Hepatocyte (in vitro differentiated cells): ENCODE measurements around the gene HNRNPD. TPM values are rescaled to one million over a fixed set of nuclear protein-coding genes. Genes with fewer than 3 reads are reported as not detected.

ENCODE experiments used
- DNase-seq: peaks from one replicate; pipeline ENCODE4 v3.0.0-alpha.2; 2016; ENCODE audit warnings: low spot score
- H2AFZ ChIP-seq: fragments of 200-600 bp; sonication (generic); 2 replicates; pipeline ENCODE4 v1.6.0; 2016; ENCODE audit warnings: antibody characterized with exemption, mild to moderate bottlenecking
- H3K27ac ChIP-seq: fragments of 200-600 bp; sonication (generic); 2 replicates; pipeline ENCODE4 v1.5.1; 2016; ENCODE audit warnings: mild to moderate bottlenecking
- H3K27me3 ChIP-seq: fragments of 200-600 bp; sonication (generic); 2 replicates; pipeline ENCODE4 v1.6.1; 2016
- H3K36me3 ChIP-seq: fragments of 200-600 bp; sonication (generic); replicated peaks from 2 replicates; pipeline ENCODE4 v1.5.1; 2016; ENCODE audit warnings: low read depth; ENCODE audit not compliant: insufficient read depth
- H3K4me1 ChIP-seq: fragments of 200-600 bp; sonication (generic); 2 replicates; pipeline ENCODE4 v1.5.1; 2016; ENCODE audit warnings: mild to moderate bottlenecking, moderate library complexity; ENCODE audit not compliant: insufficient read depth
- H3K4me2 ChIP-seq: fragments of 200-600 bp; sonication (generic); 2 replicates; pipeline ENCODE4 v1.6.0; 2016
- H3K4me3 ChIP-seq: fragments of 200-600 bp; sonication (generic); 2 replicates; pipeline ENCODE4 v1.5.1; 2016; ENCODE audit warnings: mild to moderate bottlenecking
- H3K79me2 ChIP-seq: fragments of 200-600 bp; sonication (generic); 2 replicates; pipeline ENCODE4 v1.6.0; 2017; ENCODE audit warnings: mild to moderate bottlenecking
- H3K9me2 ChIP-seq: fragments of 200-600 bp; sonication (generic); replicated peaks from 2 replicates; pipeline ENCODE4 v1.6.0; 2017; ENCODE audit warnings: mild to moderate bottlenecking; ENCODE audit not compliant: insufficient read depth
- H3K9me3 ChIP-seq: fragments of 200-600 bp; sonication (generic); 2 replicates; pipeline ENCODE4 v1.5.1; 2016; ENCODE audit warnings: low read depth, mild to moderate bottlenecking
- H4K20me1 ChIP-seq: fragments of 200-600 bp; sonication (generic); 2 replicates; pipeline ENCODE4 v1.6.0; 2016; ENCODE audit warnings: mild to moderate bottlenecking; ENCODE audit not compliant: insufficient read depth, poor library complexity, severe bottlenecking
- EZH2 ChIP-seq: fragments of 200-600 bp; sonication (generic); IDR thresholded peaks from 2 replicates; pipeline ENCODE4 v1.6.1; 2016; ENCODE audit warnings: antibody characterized with exemption, mild to moderate bottlenecking, borderline replicate concordance
- EZH2phosphoT487 ChIP-seq: fragments of 200-600 bp; sonication (generic); IDR thresholded peaks from one replicate; pipeline ENCODE4 v1.6.1; 2018; ENCODE audit warnings: antibody characterized with exemption, mild to moderate bottlenecking, low read depth, moderate library complexity; ENCODE audit not compliant: unreplicated experiment, severe bottlenecking
- WGBS: methylation state at CpG from one replicate; pipeline ENCODE4 v1.1.6; 2016; ENCODE audit warnings: low lambda C conversion rate; ENCODE audit errors: missing lambda C conversion rate; 5-methylcytosine and 5-hydroxymethylcytosine counted together
- polyA plus RNA-seq: library from polyadenylated mRNA; unstranded; fragments of >200 nt; fragmentation: Nextera tagmentation; extraction: Ambion mirVana; gene quantifications from 2 replicates; pipeline ENCODE4 v1.2.1, GENCODE V29; 2016
- total RNA-seq: library from RNA; depleted of rRNA; stranded (reverse); fragments of >200 nt; gene quantifications from 2 replicates; pipeline ENCODE4 v1.2.3, GENCODE V29; 2014
- TF ChIP-seq, protein P1 (sequence below): fragments of 200-600 bp; sonication (generic); IDR thresholded peaks from 2 replicates; pipeline ENCODE4 v1.5.1; 2016; ENCODE audit warnings: antibody characterized with exemption, mild to moderate bottlenecking; ENCODE audit not compliant: poor library complexity

The HNRNPD gene
- total and polyA plus RNA-seq, 2 experiments from 2014 or later = 54.0 to 231 TPM

DNA sequence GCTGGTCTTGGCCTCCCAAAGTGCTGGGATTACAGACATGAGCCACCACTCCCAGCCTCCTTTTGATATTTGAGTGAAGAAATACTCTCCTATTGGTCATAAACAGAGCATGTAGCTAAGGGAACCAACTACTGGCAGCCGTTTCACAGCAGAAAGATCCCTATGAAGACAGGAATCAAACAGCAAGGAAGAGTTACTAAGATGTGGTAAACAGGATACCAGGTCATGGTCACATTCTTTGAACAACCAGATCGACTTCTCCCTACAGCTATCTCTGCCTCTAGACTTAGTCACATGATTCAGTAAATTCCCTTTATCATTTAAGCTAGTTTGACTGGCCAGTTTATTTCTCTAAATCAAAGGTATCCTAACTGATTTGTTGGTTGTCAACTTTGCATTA lies 9.0 kb upstream of the HNRNPD start:
- no peak overlapping the region for H3K4me2 ChIP-seq
- H4K20me1 ChIP-seq = no peaks in the 10 kb centered on the region
- no peak for DNase-seq
- H3K4me3 ChIP-seq = no peak overlapping the region
- H3K36me3 ChIP-seq = no peaks in the 10 kb centered on the region
- WGBS = 88% methylated on average over 2 of the region's 2 CpGs
- TF ChIP-seq EZH2phosphoT487 = no peak
- TF ChIP-seq EZH2 = no peak
- TF ChIP-seq, protein P1, sequence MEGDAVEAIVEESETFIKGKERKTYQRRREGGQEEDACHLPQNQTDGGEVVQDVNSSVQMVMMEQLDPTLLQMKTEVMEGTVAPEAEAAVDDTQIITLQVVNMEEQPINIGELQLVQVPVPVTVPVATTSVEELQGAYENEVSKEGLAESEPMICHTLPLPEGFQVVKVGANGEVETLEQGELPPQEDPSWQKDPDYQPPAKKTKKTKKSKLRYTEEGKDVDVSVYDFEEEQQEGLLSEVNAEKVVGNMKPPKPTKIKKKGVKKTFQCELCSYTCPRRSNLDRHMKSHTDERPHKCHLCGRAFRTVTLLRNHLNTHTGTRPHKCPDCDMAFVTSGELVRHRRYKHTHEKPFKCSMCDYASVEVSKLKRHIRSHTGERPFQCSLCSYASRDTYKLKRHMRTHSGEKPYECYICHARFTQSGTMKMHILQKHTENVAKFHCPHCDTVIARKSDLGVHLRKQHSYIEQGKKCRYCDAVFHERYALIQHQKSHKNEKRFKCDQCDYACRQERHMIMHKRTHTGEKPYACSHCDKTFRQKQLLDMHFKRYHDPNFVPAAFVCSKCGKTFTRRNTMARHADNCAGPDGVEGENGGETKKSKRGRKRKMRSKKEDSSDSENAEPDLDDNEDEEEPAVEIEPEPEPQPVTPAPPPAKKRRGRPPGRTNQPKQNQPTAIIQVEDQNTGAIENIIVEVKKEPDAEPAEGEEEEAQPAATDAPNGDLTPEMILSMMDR = no peak
- H3K9me2 ChIP-seq = no peaks in the 10 kb centered on the region
- no peaks in the 10 kb centered on the region for H3K27me3 ChIP-seq
- H3K79me2 ChIP-seq = no peaks in the 10 kb centered on the region
- H3K27ac ChIP-seq = no peak overlapping the region
- no peak overlapping the region for H2AFZ ChIP-seq
- H3K4me1 ChIP-seq = no peaks in the 10 kb centered on the region
- no peaks in the 10 kb centered on the region for H3K9me3 ChIP-seq

DNA sequence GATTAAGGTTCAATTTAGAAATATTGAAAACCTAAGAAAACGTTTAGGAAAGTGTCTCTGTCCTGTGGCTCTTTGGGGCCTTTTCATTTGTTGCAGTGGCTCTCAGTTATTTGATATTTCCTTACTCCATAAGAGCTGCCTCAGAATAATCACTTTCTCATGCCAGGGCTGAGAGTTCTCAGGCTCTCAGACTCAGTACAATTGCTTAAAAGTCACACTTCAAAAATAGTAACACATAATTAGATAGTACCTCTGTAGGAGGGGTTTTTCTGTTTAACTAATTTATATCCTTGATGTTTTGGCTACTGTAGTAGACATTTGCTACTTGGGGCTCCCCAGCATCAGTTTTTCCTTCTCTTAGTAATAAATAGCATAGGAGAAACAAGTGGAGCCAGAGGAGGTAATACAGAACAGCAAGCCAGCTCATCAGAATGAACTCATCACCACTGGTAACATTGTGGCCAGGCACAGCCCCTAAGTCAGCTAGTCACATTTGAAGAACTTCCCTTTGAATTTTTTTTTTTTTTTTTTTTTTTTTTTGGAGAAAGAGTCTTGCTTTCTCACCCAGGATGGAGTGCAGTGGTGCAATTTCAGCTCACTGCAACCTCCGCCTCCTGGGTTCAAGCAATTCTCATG lies 8.0 kb upstream of the HNRNPD start:
- H3K79me2 ChIP-seq = peaks cover 6% of the 10 kb centered on the region
- no peaks in the 10 kb centered on the region for H3K27me3 ChIP-seq
- H3K27ac ChIP-seq = no peak overlapping the region
- H3K9me2 ChIP-seq = no peaks in the 10 kb centered on the region
- H2AFZ ChIP-seq = no peak overlapping the region
- no peaks in the 10 kb centered on the region for H4K20me1 ChIP-seq
- 82% methylated on average over 2 of the region's 2 CpGs for WGBS
- H3K4me3 ChIP-seq = no peak overlapping the region
- H3K4me2 ChIP-seq = no peak overlapping the region
- DNase-seq = no peak
- H3K9me3 ChIP-seq = no peaks in the 10 kb centered on the region
- no peaks in the 10 kb centered on the region for H3K4me1 ChIP-seq
- H3K36me3 ChIP-seq = no peaks in the 10 kb centered on the region
- TF ChIP-seq, protein P1 = no peak

DNA sequence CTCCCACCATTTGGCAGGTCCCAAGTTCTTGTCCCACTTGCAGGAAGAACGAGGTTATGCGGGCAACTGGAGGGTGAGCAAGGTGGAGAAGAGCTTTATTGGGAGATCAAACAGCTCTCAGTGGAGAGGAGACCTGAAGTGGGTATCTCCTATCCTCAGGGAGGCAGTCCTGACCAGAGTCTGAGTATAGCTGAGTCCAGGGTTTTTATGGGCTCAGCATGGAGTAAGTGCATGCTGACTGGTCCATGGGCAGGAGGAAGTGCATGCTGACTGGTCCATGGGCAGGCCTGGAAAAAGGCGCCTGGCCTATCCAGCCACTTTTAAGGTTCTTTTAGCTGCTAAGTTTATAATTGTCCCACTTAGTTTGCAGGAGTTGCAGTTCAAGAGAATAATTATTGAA lies 7.4 kb upstream of the HNRNPD start:
- H3K36me3 ChIP-seq = no peaks in the 10 kb centered on the region

More for the DNA sequence above, 7.4 kb upstream of the HNRNPD start:
- Histone ChIP-seq H3K9me3 (no peaks in the 10 kb centered on the region), H3K4me3 (no peak overlapping the region), H3K9me2 (no peaks in the 10 kb centered on the region), H3K4me1 (no peaks in the 10 kb centered on the region), H3K27me3 (no peaks in the 10 kb centered on the region), H4K20me1 (peaks cover 2% of the 10 kb centered on the region), H2AFZ (no peak overlapping the region), H3K79me2 (peaks cover 12% of the 10 kb centered on the region), H3K27ac (no peak overlapping the region), H3K4me2 (no peak overlapping the region)
- WGBS = 91% methylated on average over 3 of the region's 3 CpGs
- DNase-seq = no peak
- TF ChIP-seq, protein P1 = no peak
- no peak for TF ChIP-seq EZH2
- TF ChIP-seq EZH2phosphoT487 = no peak
